ENCODE results near the gene NEB.
A peak's percentile ranks its signal among the peaks of the same experiment; 100 is the strongest.

Gene NEB

DNA sequence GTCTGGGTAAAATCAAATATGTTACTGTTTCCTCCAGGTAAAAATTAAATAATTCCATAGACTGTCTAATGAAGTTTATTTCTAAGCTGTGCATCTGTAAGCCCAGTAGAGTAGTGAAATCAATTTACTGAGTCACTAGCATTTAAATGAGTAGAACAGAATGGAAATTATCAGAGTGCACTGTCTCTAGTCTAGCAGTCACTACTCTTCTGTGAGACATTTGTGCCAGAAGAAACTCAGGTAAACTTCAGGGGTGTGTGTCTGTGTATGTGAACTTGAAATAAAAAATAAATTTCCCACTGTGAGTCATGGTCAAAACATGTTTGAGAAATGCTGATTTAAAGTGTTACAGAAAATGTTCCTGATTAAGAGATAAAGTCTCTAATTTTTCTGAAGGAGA, 178.2 kb downstream of the NEB start:
- DNase-seq (ENCODE audit: low read depth): no peak

DNA sequence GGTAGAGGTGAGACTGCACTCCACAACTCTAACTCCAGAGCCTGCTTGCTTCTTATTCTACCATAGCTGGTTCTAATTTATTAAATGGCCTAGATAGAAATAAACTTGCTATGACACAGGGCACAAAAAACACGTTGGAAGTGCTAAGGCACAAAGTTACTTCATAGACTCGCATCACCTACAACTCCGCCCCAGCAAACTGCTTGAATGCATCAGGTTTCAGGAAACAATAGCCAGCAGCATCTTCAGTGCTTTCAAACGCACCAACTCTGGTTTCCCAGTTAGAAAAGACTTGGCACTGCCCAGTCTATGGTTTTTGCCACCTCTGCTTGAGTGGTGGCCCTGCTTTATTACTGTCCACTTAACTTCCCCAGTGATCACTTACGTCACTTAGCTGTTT, 182.0 kb downstream of the NEB start:
- no peak for DNase-seq (ENCODE audit: low read depth)

DNA sequence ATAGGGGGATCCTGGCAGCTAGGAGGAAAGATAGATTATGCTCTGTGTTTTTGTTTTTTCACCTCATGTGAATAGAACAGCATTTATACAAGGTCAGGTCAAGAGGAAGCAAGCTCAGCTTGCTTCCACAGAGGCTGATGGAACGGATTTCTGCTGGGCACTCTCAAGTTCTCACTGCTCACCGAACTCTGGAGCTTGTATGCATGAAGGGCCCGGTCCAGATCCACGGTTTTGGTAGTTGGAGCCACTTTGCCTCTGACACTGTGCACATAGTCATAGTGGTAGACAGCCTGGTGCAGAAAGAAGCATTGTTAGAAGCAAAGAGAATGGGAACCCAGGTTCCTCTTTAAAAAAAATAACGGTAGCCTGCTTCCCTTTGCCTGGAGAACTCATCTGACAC, 182.7 kb downstream of the NEB start:
- DNase-seq (ENCODE audit: low read depth): no peak

DNA sequence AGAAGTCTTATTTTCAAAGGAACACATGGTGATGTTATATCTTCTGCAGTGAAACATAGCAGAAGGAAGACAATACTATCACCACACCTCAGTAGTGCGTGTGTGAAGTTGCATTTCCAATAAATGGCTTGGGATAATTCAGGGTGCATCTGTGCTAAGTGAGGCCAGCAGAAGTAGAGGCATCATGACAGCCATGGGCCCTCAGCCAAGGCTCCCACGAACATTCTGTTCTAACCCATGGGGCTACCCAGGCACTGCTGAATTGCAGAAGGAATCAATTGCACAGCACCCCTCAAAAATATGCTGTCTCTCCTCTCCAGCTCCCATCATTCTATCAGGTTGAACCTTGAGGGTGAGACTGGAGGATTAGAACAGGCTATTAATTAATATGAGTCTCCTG, 185.1 kb downstream of the NEB start:
- DNase-seq (ENCODE audit: low read depth): no peak

DNA sequence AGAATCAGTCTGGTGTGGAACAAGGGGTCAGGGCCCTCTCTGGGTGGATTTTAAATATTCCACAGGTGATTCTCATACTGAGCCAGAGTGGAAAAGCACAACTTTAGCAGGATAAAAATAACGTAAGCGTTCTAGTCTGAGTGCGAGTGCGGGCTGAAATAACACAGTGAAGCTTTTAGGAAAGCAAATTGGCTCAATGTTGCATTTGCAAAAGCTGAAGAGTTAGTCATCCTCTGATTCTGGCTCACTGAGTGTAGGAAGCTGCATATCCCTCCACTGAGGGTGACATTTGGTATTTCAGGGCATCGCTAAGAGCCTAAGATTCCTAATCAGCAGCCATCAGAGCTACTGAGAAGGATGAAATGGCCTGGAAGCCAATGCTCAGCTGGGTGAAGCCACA, 189.8 kb downstream of the NEB start:
- no peak for DNase-seq (ENCODE audit: low read depth)

DNA sequence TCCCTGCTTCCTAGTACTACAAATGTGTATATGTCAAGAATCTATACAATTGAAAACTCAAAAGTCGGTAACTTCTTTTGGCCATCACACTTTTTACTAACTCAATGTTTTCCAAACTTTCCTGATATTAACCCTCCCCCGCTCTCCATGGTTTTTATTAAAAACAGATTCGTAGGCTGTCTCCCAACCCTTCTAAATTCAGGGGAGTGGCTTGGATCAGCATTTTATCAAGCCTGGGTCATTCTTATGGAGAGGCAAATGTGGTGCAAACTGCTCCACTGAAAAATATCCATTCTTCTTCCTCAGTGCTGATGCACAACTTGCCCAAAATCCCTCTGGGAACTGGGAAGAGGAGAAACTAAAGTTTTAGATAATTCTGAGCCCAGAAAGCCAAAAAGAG, 190.4 kb downstream of the NEB start:
- DNase-seq (ENCODE audit: low read depth): no peak

DNA sequence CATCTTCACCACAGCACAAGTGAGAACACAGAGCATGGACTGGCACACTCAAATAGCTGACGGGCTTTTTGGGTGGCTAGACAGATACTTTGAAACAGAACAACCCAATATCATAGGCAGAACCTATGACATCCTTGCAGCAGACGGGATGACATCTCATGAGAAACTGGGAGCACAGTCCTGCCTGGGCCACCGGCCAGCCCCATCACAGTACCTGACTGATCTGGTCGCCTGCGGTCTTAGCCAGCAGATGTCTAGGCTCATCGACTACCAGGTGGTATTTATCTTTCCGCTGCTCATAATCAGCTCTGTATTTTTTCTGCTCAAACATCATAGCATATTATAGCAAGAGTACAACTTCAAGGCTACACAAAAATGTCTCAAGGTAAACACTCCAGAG, 200.3 kb downstream of the NEB start:
- no peak for DNase-seq (ENCODE audit: low read depth)

DNA sequence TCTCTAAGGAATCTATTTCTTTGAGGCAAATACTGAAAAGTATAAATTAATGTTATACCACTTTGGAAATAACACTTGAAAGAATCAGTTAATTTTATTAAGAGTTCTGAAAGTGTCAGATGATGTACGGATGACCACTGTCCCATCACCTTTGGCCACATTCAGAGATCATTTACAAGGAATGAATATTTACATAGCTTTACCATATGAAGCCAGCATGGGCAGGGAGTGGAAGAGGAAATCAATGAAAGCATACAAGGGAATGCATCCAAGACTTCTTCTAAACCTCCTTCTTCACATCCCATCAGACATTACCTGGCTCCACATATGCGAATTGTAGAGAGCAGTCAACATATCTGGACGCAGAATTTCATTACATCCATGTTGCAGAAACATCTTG, 201.1 kb downstream of the NEB start:
- DNase-seq (ENCODE audit: low read depth): no peak

DNA sequence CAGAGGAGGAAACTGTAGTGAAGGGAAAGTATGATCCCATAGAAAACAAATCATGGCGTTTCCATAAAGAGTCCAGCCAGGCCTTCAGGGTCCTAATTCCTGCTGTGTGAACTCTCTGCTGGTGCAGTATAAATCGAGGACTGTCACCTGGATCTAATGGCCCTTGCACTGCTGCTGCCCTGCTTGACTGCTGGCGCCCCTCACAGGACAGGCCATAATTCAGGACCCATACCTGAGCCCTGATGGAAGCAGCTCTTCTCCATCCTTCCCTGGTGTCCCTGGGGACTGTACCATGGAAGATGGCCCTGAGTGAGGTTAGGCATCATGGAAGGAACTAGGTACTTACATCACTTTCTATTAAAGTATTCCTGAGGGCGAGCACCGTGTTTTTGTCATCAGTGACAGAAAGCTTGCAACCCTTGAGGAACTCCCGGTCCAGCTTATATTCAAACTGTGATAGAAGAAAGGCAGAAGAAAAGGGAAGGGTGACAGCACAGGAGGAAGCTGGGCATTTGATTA, 207.6 kb downstream of the NEB start:
- no peak for DNase-seq (ENCODE audit: low read depth)

DNA sequence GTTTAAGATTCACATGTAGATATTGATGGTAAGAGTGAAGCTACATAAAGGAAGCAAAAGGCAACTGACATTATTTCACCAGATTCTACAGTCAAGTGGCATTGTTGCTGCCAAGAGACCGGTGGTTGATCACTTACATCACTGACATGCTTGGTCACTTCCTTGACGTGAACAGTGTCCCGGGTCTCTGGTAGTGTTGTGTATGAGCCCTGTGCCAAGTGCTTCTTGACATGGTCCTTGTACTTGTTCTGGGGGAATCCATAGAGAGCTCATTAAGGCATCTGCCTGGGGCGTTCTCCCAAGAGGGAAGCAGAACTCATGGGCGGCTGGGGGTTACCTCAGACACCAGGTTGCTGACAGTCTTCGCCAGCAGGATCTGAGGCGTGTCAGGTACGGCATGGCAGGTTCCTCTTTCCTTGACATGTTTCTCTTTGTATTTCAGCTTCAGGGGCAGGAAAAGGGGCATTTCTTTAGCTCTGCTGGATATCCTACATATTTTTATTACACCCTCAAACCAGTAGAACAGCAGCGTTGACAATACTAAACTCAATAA, 208.4 kb downstream of the NEB start:
- no peak for DNase-seq (ENCODE audit: low read depth)

DNA sequence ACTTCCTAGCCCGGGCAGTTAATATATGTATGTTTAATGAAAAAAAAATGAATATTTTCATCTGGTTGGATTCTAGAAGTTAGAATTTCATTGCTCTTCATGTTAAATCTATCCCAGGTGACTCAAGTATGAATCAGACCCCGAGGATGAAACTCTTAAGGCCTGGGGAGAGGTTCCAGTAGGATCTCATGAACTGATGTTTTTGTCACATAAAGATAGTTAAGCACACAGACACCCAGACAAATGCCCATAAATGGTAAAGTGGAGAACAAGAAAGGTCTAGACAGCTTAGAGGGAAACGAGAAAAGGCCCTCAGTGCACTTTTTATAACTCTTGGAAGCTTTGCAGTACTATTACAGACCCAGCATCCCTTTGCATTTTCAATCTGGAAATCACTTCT, 210.4 kb downstream of the NEB start:
- DNase-seq (ENCODE audit: low read depth): peak; percentile 1

DNA sequence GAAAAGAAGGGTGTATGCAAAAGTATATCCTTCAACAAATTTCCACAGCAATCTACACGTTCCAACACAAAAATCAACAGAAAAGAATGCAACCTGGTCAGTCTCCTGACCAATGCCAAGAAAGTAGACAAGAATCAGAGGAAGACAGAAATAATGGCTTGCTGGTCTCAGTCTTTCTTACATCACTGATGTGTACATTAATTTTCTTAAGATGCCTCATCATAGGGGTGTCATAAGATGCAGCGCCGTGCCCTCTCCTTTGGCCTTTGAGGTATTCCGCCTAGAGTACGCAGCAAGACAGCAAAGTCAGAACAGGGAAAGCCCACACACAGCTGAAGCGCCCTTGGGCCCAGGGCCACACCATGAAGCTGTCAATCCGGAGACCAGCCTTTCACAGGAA, 211.7 kb downstream of the NEB start:
- DNase-seq (ENCODE audit: low read depth): no peak

DNA sequence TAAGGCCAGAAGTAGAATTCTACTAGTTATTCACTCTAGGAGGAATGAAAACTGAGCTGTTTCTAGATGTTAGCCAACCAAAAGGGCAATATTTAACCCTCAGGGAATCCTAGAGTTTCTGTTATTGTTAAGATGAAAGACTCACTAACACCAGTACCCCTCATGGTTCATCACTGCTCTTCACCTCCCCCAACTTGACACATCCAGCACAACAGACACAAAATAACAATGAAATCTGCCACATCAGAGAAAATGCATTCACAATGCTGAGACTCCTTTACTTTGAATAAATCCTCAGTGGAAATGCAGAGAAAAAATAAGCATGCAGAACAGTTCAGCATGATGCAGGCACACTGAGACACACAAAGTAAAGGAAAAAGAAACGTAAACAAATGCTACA, 213.3 kb downstream of the NEB start:
- DNase-seq (ENCODE audit: low read depth): no peak

DNA sequence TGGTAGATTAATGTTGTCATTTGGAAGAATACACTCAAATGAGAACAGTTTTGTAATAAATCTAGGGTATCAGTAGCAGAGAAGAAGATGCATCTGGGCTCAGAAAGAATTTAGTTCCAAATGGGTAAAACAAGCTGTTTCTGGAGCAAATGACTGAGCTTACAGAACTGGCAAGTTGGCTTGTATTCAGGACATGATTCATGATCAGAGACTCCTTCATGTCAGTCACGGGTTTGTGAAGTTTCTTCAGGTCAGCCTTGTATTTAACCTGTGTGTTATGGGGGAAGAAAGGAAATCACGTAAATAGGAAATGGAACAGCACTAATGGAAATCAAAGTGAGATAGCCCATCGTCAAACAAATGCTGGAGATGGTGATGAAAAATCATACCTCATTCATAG, 215.5 kb downstream of the NEB start:
- DNase-seq (ENCODE audit: low read depth): no peak

DNA sequence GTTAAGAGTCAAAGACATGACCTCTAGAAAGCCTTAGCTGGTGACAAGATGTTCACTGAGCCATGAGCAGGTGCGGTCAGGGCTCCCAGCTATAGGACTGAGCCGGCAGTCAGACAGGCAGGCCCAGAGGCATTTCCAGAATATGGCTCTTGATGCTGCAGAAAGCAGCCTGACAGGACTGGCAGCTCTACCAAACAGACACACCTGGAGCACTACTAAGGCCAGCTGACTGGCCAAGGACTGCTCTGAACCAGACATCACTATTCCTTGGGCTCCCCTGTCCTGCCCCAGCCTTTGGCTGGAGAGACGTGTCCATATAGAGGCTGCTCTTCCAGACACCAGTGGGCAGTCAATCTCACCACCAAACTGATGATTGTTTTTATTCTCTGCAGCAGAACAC, 225.8 kb downstream of the NEB start:
- no peak for DNase-seq (ENCODE audit: low read depth)

DNA sequence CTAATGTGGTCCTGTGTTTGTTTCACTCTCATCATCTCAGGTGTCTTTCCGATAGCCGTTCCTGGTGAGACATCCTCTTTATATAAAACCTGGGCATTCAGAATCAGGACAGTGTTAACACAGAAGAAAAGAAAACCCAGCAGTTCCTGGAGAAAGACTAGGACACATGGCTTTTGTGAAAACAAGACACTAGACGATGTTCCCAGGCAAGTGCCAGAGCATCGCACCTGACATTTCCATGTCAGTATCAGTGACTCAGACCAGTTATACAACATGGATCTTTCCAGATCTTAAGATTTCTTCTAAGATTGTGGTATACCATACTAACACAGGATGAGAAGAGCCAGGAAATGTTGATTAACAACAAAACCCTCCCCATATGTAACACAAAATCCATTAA, 228.1 kb downstream of the NEB start:
- DNase-seq (ENCODE audit: low read depth): no peak

DNA sequence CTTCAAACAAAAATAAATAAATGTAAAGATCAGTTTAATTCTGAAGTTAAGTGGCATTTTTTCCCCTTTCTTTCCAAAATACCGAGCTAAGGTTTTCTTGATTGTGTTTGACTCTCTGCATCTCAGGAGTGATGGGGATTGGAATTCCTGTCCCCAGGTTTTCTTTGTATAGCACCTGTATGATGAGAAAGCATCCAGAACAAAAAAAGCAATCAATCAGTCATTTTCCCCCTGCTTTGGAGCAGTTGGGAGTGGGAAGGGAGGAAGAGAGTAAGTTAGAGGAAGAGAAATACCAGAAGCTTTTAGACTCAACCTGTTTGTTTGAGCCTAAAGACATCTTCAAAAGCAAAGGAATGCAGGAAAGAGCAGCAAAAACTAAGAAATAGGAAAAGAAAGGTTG, 236.1 kb downstream of the NEB start:
- no peak for DNase-seq (ENCODE audit: low read depth)

DNA sequence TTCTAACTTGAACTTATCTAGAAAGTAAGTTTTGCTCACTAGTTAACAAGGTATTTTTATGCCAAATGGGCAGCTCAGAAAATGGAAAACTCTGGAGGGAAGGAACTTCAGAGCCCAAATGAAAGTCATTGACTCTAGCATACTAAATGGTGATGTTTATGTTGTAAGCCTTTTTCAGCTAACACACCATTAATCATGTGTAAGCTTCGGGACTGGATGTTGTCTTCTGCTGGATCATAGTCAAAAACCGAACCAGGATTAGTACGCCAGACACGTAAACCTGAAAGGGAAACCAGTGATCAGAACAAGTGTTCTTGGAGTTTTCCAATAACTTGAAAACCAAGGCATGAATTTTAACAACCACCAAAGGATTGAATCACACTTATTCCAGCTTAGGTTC, 242.8 kb downstream of the NEB start:
- no peak for DNase-seq (ENCODE audit: low read depth)

DNA sequence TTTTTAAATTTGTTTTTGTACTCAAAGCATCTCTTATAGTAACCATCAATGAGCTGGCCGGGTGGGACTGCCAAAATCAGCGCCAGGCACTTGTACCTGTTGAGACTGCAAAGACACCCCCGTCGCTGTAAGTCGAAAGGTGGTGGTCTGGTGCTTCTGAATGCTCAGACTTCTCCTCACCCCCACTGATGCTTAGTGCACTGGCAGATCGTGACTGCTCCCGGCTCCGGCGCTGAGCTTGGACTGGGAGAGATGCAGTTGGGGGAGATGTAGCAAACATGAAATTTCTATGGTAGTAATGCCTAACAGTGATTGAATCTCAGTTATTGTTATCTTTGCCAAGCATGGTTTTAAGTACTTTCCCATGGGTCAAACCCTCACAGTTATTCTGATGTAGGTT, 244.0 kb downstream of the NEB start:
- DNase-seq (ENCODE audit: low read depth): no peak

DNA sequence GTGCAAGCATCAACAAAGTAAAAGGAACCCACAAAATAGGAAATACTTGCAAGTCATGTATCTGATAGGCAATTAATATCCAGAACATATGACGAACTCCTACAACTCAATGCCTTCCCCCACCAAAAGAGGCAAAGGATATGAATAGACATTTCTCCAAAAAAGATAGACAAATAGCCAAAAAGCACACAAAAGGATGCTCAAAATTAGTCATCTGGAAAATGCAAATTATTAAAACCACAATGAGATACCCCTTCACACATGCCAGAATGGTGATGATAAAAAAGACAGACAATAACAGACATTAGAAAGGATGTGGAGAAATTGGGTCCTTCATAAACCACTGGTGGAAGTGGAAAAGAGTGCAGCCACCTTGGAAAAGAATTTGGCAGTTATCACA, 248.2 kb downstream of the NEB start:
- DNase-seq (ENCODE audit: low read depth): no peak

DNA sequence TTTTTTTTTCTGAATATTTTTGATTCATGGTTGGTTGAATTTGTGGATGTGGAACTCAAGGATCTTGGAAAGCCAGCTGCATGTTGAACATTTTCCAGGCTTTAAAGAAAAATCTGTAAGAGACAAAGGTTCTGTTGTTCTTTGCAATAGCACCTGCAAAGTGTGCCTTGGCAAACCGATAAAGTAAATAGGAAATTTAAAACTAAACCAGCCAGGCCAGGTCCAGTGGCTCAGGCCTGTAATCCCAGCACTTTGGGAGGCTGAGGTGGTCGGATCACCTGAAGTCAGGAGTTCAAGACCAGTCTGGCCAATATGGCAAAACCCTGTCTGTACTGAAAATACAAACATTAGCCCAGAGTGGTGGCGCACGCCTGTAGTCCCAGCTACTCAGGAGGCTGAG, 250.2 kb downstream of the NEB start:
- no peak for DNase-seq (ENCODE audit: low read depth)

DNA sequence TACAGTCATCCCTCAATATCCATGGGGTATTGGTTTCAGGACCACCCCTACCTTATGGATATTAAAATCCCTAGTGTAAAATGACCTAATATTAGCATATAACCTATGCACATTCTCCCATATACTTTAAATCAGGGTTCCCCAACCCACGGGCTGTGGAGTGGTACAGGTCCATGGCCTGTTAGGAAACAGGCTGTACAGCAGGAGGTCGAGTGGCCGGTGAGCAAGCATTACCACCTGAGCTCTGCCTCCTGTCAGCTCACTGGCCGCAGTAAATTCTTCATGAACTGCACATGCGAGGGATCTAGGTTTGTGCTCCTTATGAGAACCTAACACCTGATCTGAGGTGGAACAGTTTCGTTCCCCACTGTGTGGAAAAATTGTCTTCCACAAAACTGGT, 250.7 kb downstream of the NEB start:
- no peak for DNase-seq (ENCODE audit: low read depth)

DNA sequence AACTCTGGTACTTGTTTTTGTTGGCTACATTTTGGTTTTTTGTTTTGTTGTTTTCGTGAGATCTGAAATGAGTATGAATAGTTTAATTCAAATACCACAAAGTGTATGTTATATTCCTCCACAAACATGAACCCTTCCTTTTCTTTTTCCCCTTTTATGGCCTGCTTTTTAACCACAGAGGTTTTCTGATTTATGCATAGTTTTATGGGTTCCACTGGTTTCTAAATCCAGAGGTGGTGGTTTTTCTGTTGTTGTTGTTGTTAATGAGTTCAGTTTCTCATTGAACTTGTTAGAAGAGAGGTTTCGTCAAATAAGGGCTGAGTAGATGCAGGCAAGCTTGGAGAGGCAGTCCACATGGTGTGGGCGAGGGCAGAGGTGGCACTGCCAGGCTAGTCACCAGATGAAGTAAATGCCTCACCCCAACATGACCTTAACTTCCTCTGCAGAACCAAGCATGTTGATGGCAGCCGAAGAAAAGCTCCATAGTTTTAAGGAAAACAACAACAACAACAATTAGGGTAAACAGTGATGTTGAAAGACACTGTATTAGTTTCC, 252.0 kb downstream of the NEB start:
- DNase-seq (ENCODE audit: low read depth): no peak

DNA sequence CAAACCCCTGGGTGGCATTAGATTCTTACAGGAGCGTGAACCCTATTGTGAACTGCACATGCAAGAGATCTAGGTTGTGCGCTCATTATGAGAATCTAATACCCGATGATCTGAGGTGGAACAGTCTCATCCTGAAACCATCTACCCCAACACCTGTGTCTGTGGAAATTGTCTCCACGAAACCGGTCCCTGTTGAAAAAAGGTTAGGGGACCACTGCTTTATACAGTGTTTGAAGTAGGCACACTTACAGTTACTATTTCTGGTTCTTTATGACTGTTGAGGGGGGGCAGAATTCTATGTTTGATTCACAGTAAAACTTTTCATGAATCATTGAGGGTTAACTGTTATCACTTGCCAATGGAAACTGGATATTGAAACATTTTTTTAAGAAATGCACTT, 252.5 kb downstream of the NEB start:
- DNase-seq (ENCODE audit: low read depth): no peak

DNA sequence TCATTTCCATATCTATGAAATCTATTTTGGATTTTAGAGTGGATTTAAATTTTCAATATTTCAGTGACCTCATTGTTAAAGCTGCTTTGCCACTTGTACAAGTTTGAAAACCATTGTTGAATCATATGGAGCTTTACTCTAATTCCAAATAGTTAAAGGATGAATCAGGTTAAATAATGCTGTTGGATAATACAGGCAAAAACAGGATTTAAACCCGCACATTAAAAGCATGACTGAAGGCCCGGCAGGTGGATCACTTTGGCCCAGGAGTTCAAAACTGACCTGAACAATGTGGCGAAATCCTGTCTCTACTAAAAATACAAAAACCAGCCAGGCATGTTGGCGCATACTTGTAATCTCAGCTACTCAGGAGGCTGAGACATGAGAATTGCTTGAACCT, 256.3 kb downstream of the NEB start:
- no peak for DNase-seq (ENCODE audit: low read depth)

Measured in GM04504 (cell line).